Thyroid gland (tissue), 4 donors: ENCODE measurements around the gene RPS6KL1. TPM values are rescaled to one million over a fixed set of nuclear protein-coding genes. Genes with fewer than 3 reads are reported as not detected.

Source experiments
- DNase-seq, 2 donors: peaks; one replicate each; pipeline ENCODE4 v3.0.0-alpha.2; 2019
- H3K27ac ChIP-seq, 3 donors: fragments of 200-600 bp; sonication (generic); 1 replicate in 2 of 3; 2 replicates in 1 of 3; pipeline ENCODE4 v1.5.1; 2016 to 2019; ENCODE audit warnings: mild to moderate bottlenecking in 1 of 3, moderate library complexity in 1 of 3
- H3K27me3 ChIP-seq: fragments of 200-600 bp; sonication (generic); one replicate; pipeline ENCODE4 v1.5.1; 2019
- H3K36me3 ChIP-seq, 2 donors: fragments of 200-600 bp; sonication (generic); one replicate each; pipeline ENCODE4 v1.5.1; 2016 to 2019
- H3K4me1 ChIP-seq, 2 donors: fragments of 200-600 bp; sonication (generic); one replicate each; pipeline ENCODE4 v1.5.1; 2017 to 2019
- H3K4me3 ChIP-seq, 3 donors: fragments of 200-600 bp; sonication (generic); replicated peaks in 1 of 3; 1 replicate in 2 of 3; 2 replicates in 1 of 3; pipeline ENCODE4 v1.5.1; 2016; ENCODE audit warnings: mild to moderate bottlenecking in 1 of 3
- H3K9me3 ChIP-seq: fragments of 200-600 bp; sonication (generic); one replicate; pipeline ENCODE4 v1.5.1; 2017
- CTCF ChIP-seq, 6 experiments: fragments of 200-600 bp in 3 of 6; fragments of 450-650 bp in 3 of 6; sonication (generic) in 3 of 6; IDR thresholded peaks; one replicate each; pipeline ENCODE4 v1.5.1; 2016 to 2019; ENCODE audit warnings: antibody characterized with exemption in 6 of 6, mild to moderate bottlenecking in 2 of 6, inconsistent platforms in 1 of 6, moderate library complexity in 1 of 6
- POLR2A ChIP-seq, 2 donors: fragments of 450-650 bp; IDR thresholded peaks; one replicate each; pipeline ENCODE4 v1.6.1; 2017; ENCODE audit warnings: antibody characterized with exemption in 2 of 2, mild to moderate bottlenecking in 2 of 2, moderate library complexity in 1 of 2
- WGBS, 2 donors: methylation state at CpG; one replicate each; pipeline ENCODE4 v1.1.5; 2017; 5-methylcytosine and 5-hydroxymethylcytosine counted together
- intact Hi-C: fragments of 100-400 bp; cut with DNase I; formaldehyde crosslinking; loops from one replicate; pipeline ENCODE4 v1.15.1; 2023
- total RNA-seq, 4 donors: library from RNA; depleted of rRNA; stranded (reverse); fragments of >200 nt; gene quantifications; one replicate each; pipeline ENCODE4 v1.2.3, GENCODE V29; 2016

The RPS6KL1 gene
- total RNA-seq, 4 donors from 2014 or later: 5.7 to 16.4 (median 9.5) TPM

- Histone ChIP-seq H3K9me3 (no peaks in the 10 kb centered on the region), H3K27me3 (no peaks in the 10 kb centered on the region), H3K27ac (no peak overlapping the region), H3K4me1 (peaks cover 15 to 29% of the 10 kb centered on the region in 2 donors), H3K4me3 (no peak overlapping the region), H3K36me3 (no peaks in the 10 kb centered on the region)
- 38 to 77% methylated on average over 1 of the region's 1 CpG for WGBS, 2 donors
- DNase-seq: no peak
- TF ChIP-seq POLR2A (IDR thresholded peaks at IDR 0.05): no peak
- TF ChIP-seq CTCF (IDR thresholded peaks at IDR 0.05): no peak
- intact Hi-C loops: no loop called here
Observed at GRCh38 chr14:74858022-74858421, 65.0 kb downstream of the RPS6KL1 start.

GRCh38 chr14:74856366-74856765, 66.7 kb downstream of the RPS6KL1 start:
- Histone ChIP-seq H3K4me1 (peaks cover 24 to 38% of the 10 kb centered on the region in 2 donors), H3K27me3 (no peaks in the 10 kb centered on the region), H3K4me3 (no peak overlapping the region), H3K9me3 (no peaks in the 10 kb centered on the region), H3K27ac (no peak overlapping the region), H3K36me3 (no peaks in the 10 kb centered on the region)
- no peak for TF ChIP-seq POLR2A (IDR thresholded peaks at IDR 0.05)
- no peak for TF ChIP-seq CTCF (IDR thresholded peaks at IDR 0.05)
- 73 to 83% methylated on average over 1 of the region's 1 CpG for WGBS, 2 donors
- no peak for DNase-seq
- intact Hi-C loops: no loop called here

GRCh38 chr14:74855945-74856344, 67.1 kb downstream of the RPS6KL1 start:
- H3K4me1 ChIP-seq: peaks cover 24 to 37% of the 10 kb centered on the region in 2 donors
- intact Hi-C loops: no loop called here
- no peak for DNase-seq
- H3K36me3 ChIP-seq: no peaks in the 10 kb centered on the region
- 73 to 80% methylated on average over 4 of the region's 4 CpGs for WGBS, 2 donors
- H3K9me3 ChIP-seq: no peaks in the 10 kb centered on the region
- H3K27ac ChIP-seq: no peak overlapping the region
- no peak overlapping the region for H3K4me3 ChIP-seq
- TF ChIP-seq POLR2A (IDR thresholded peaks at IDR 0.05) (no peak), CTCF (IDR thresholded peaks at IDR 0.05) (no peak)
- no peaks in the 10 kb centered on the region for H3K27me3 ChIP-seq

- H3K4me3 ChIP-seq: no peak overlapping the region
- no peaks in the 10 kb centered on the region for H3K9me3 ChIP-seq
- no peak for TF ChIP-seq POLR2A (IDR thresholded peaks at IDR 0.05)
- TF ChIP-seq CTCF (IDR thresholded peaks at IDR 0.05): no peak
- intact Hi-C loops: no loop called here
- WGBS, 2 donors: 85 to 90% methylated on average over 7 of the region's 7 CpGs
- DNase-seq: no peak
- no peaks in the 10 kb centered on the region for H3K36me3 ChIP-seq
- no peaks in the 10 kb centered on the region for H3K27me3 ChIP-seq
- H3K4me1 ChIP-seq: peaks cover 24 to 33% of the 10 kb centered on the region in 2 donors
- H3K27ac ChIP-seq: peak overlapping the region in 1 of 3 donors; percentile 89
Observed at GRCh38 chr14:74855021-74855420, 68.0 kb downstream of the RPS6KL1 start.

Other genes starting within 250 kb of the RPS6KL1 start
- 10 to 100 TPM; 45.6 to 61.1 (median 50.4) TPM for gene AREL1, start 210.2 kb downstream of the RPS6KL1 start, total RNA-seq
- 10 to 100 TPM; 35.4 to 51.2 (median 39.3) TPM for gene FCF1, start 210.1 kb downstream of the RPS6KL1 start, total RNA-seq
- 100 to 1,000 TPM in 1 of 4 donors, 10 to 100 TPM in 3; 71.3 to 104 (median 84.8) TPM for gene YLPM1, start 159.9 kb downstream of the RPS6KL1 start, total RNA-seq
- gene PROX2, start 47.1 kb downstream of the RPS6KL1 start, total RNA-seq: not detected
- gene DLST, start 41.3 kb downstream of the RPS6KL1 start, total RNA-seq: 10 to 100 TPM; 80.9 to 91.6 (median 83.5) TPM
- 10 to 100 TPM; 34.4 to 68.8 (median 61.0) TPM for gene PGF, start 32.3 kb upstream of the RPS6KL1 start, total RNA-seq
- gene EIF2B2, start 79.7 kb upstream of the RPS6KL1 start, total RNA-seq: 10 to 100 TPM; 47.0 to 94.8 (median 69.3) TPM
- gene MLH3, start 128.2 kb upstream of the RPS6KL1 start, total RNA-seq: 10 to 100 TPM; 48.1 to 68.1 (median 57.9) TPM
- 10 to 100 TPM; 24.0 to 48.8 (median 36.1) TPM for gene ACYP1, start 140.8 kb upstream of the RPS6KL1 start, total RNA-seq
- gene ZC2HC1C, start 146.4 kb upstream of the RPS6KL1 start, total RNA-seq: 10 to 100 TPM in 2 of 4 donors, 1 to 10 TPM in 2; 8.3 to 15.8 (median 12.4) TPM
- 10 to 100 TPM; 65.4 to 84.6 (median 76.9) TPM for gene NEK9, start 203.8 kb upstream of the RPS6KL1 start, total RNA-seq